Activated T-helper 1 cell treated with anti-CD3 and anti-CD28 coated beads, Interleukin-2, amount 50 U/mL, for 16 hours (primary cell): ENCODE measurements around the gene TMPRSS11E.
"Not testable (repeated sequence)": the region's sequence is repeated elsewhere in the genome, so short reads cannot be mapped to it uniquely, and the experiment has no call there.

ENCODE experiments used
- DNase-seq, 2 donors: peaks; one replicate each; pipeline ENCODE4 v3.0.0-alpha.2; 2020; ENCODE audit warnings: low read depth in 1 of 2, low spot score in 1 of 2

The TMPRSS11E gene

GRCh38 chr4:68447201-68447600 lies at the start of gene TMPRSS11E:
Gene TMPRSS11E (plus strand): TSS chr4:68447463. CDS start chr4:68447513, 50 bp downstream.
- DNase-seq: no peak

GRCh38 chr4:68399306-68399705 lies 48.0 kb upstream of the TMPRSS11E start:
- no peak for DNase-seq

GRCh38 chr4:68401231-68401630 lies 46.0 kb upstream of the TMPRSS11E start:
- DNase-seq: no peak

GRCh38 chr4:68404153-68404552 lies 43.1 kb upstream of the TMPRSS11E start:
- DNase-seq: no peak

- not testable (repeated sequence) for DNase-seq
Observed at GRCh38 chr4:68405718-68406478, 41.4 kb upstream of the TMPRSS11E start.

- DNase-seq: no peak
Observed at GRCh38 chr4:68406479-68406859, 40.8 kb upstream of the TMPRSS11E start.

GRCh38 chr4:68407015-68407867 lies 40.0 kb upstream of the TMPRSS11E start:
- DNase-seq: not testable (repeated sequence)

GRCh38 chr4:68407868-68408190 lies 39.4 kb upstream of the TMPRSS11E start:
- no peak for DNase-seq

GRCh38 chr4:68410149-68410548 lies 37.1 kb upstream of the TMPRSS11E start:
- no peak for DNase-seq

- DNase-seq: no peak
Observed at GRCh38 chr4:68410643-68411042, 36.6 kb upstream of the TMPRSS11E start.

- not testable (repeated sequence) for DNase-seq
Observed at GRCh38 chr4:68412031-68412430, 35.2 kb upstream of the TMPRSS11E start.

GRCh38 chr4:68416591-68416990 lies 30.7 kb upstream of the TMPRSS11E start:
- no peak for DNase-seq

- no peak for DNase-seq
Observed at GRCh38 chr4:68426516-68426915, 20.7 kb upstream of the TMPRSS11E start.

GRCh38 chr4:68430337-68430736 lies 16.9 kb upstream of the TMPRSS11E start:
- no peak for DNase-seq

- DNase-seq: no peak
Observed at GRCh38 chr4:68432320-68432719, 14.9 kb upstream of the TMPRSS11E start.

GRCh38 chr4:68433582-68433981 lies 13.7 kb upstream of the TMPRSS11E start:
- DNase-seq: no peak

GRCh38 chr4:68434277-68434676 lies 13.0 kb upstream of the TMPRSS11E start:
- DNase-seq: no peak

- DNase-seq: no peak
Observed at GRCh38 chr4:68434836-68435235, 12.4 kb upstream of the TMPRSS11E start.

GRCh38 chr4:68445111-68445510 lies 2.2 kb upstream of the TMPRSS11E start:
- no peak for DNase-seq

- DNase-seq: no peak
Observed at GRCh38 chr4:68451246-68452211, 4.3 kb downstream of the TMPRSS11E start.

- DNase-seq: no peak
Observed at GRCh38 chr4:68460085-68460484, 12.8 kb downstream of the TMPRSS11E start.
